Natural killer cell treated with Interleukin-12 subunit alpha and Interleukin-12 subunit beta and Interleukin-15 and Interleukin-18, amount 100 ng/mL, for 72 hours (primary cell): Measurements from ENCODE around the gene EXTL1. TPM values are rescaled to one million over a fixed set of nuclear protein-coding genes. Genes with fewer than 3 reads are reported as not detected.

Experiments
- ATAC-seq, 2 donors: fragments of 150-1000 bp; cut with Tn5 transposase in 1 of 2; sonication (Bioruptor Pico), chemical (Tn5 transposase) in 1 of 2; 2 replicates each; pipeline ENCODE4 v1.10.0; 2021
- DNase-seq: peaks from one replicate; pipeline ENCODE4 v3.0.0; 2022; ENCODE audit warnings: low spot score
- H3K27ac Mint-ChIP-seq, 2 donors: 1 replicate in 1 of 2; 2 replicates in 1 of 2; pipeline ENCODE4 v1.8.0; 2022; ENCODE audit warnings: mixed read lengths in 2 of 2, mild to moderate bottlenecking in 1 of 2, moderate library complexity in 1 of 2
- H3K27me3 Mint-ChIP-seq, 2 donors: 1 replicate in 1 of 2; 2 replicates in 1 of 2; pipeline ENCODE4 v1.8.0; 2022; ENCODE audit warnings: mixed read lengths in 2 of 2
- H3K36me3 Mint-ChIP-seq: one replicate; pipeline ENCODE4 v1.8.0; 2022; ENCODE audit warnings: mixed read lengths
- H3K4me1 Mint-ChIP-seq, 2 donors: 1 replicate in 1 of 2; 2 replicates in 1 of 2; pipeline ENCODE4 v1.8.0; 2022; ENCODE audit warnings: low read depth in 2 of 2, mixed read lengths in 2 of 2, mild to moderate bottlenecking in 1 of 2
- H3K4me3 Mint-ChIP-seq: one replicate; pipeline ENCODE4 v1.8.0; 2022; ENCODE audit warnings: mixed read lengths
- H3K9me3 Mint-ChIP-seq: 2 replicates; pipeline ENCODE4 v1.8.0; 2022; ENCODE audit warnings: mixed read lengths
- total RNA-seq, 2 donors: library from RNA; stranded (reverse); gene quantifications; one replicate each; pipeline ENCODE4 v1.2.3, GENCODE V29; 2022

Gene EXTL1
- total RNA-seq, 2 donors from 2014 or later = not detected

GRCh38 chr1:26023826-26024225, 2.3 kb downstream of the EXTL1 start:
- no peak for DNase-seq
- H3K27ac Mint-ChIP-seq = no peak overlapping the region
- H3K36me3 Mint-ChIP-seq = no peaks in the 10 kb centered on the region

GRCh38 chr1:26025060-26025459, 3.5 kb downstream of the EXTL1 start:
- H3K4me3 Mint-ChIP-seq = no peak overlapping the region
- H3K27ac Mint-ChIP-seq = no peak overlapping the region
- no peaks in the 10 kb centered on the region for H3K36me3 Mint-ChIP-seq
- peaks cover 0 to 3% of the 10 kb centered on the region in 2 donors for H3K27me3 Mint-ChIP-seq
- ATAC-seq (no peak), DNase-seq (no peak)
- H3K9me3 Mint-ChIP-seq = no peaks in the 10 kb centered on the region
- peaks cover under 1 to 2% of the 10 kb centered on the region in 2 donors for H3K4me1 Mint-ChIP-seq

More at GRCh38 chr1:26023826-26024225, 2.3 kb downstream of the EXTL1 start:
- Mint-ChIP-seq H3K4me3 (no peak overlapping the region), H3K9me3 (no peaks in the 10 kb centered on the region), H3K4me1 (peaks cover 7 to 9% of the 10 kb centered on the region in 2 donors), H3K27me3 (peaks cover 0 to 3% of the 10 kb centered on the region in 2 donors)
- no peak for ATAC-seq

DNA sequence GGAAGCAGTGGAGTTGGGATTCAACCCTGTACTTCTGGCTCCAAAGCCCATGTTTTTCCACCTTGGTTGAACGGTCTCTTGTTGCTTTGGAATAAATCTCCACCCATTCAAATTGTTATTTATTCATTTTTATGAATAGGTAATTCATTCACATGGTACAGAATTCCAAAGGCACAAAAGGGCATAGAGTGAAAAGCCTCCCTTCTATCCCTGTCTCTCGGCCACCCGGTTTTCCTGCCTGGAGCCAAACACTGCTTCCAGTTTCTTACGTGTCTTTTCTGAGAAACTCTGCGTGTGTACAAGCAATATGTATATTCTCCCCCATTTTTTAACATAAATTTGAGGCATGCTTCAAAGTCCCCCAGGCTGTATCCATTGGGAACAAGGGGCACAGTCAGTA, 3.9 kb downstream of the EXTL1 start:
- Mint-ChIP-seq H3K36me3 (no peaks in the 10 kb centered on the region), H3K9me3 (no peaks in the 10 kb centered on the region), H3K4me3 (no peak overlapping the region), H3K4me1 (no peaks in the 10 kb centered on the region), H3K27me3 (no peaks in the 10 kb centered on the region), H3K27ac (no peak overlapping the region)
- DNase-seq = no peak
- ATAC-seq = no peak

DNA sequence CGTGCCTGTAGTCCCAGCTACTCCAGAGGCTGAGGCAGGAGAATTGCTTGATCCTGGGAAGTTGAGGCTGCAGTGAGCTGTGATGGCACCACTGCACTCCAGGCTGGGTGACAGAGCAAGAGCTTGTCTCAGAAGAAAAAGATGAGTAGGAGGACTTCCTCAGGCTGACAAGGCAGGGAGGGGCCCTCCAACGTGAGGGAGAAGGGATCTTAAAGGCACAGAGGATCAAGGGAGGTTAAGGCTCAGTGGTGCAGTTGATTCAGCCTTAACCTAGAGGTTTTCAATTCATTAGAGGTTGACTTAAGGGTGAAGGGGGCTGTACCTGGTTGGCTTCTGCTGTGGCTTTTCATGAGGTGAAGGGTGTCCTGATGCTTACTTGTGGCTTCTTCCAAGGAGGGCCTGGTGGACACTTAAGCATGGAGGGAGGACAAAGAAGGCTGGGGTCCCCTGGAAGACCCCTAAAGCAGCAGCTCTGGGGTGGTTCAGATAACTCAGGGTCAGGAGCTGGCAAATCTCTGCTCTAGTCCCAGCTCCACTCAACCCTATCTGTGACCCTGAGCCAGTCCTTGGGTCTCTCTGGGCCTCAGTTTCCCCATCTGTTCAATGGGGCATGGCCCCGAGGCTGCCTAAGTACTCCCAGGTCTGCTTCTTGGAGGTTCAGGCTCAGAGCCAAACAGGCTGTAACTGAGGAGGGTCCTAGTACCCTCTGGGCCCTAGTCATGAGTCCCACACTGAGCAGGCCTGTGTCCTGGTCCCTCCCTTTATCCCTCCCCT, 6.3 kb downstream of the EXTL1 start:
- DNase-seq (no peak), ATAC-seq (no peak)
- H3K36me3 Mint-ChIP-seq = no peaks in the 10 kb centered on the region
- H3K27me3 Mint-ChIP-seq = no peaks in the 10 kb centered on the region
- no peak overlapping the region for H3K4me3 Mint-ChIP-seq
- no peaks in the 10 kb centered on the region for H3K4me1 Mint-ChIP-seq
- no peak overlapping the region for H3K27ac Mint-ChIP-seq
- H3K9me3 Mint-ChIP-seq = no peaks in the 10 kb centered on the region

DNA sequence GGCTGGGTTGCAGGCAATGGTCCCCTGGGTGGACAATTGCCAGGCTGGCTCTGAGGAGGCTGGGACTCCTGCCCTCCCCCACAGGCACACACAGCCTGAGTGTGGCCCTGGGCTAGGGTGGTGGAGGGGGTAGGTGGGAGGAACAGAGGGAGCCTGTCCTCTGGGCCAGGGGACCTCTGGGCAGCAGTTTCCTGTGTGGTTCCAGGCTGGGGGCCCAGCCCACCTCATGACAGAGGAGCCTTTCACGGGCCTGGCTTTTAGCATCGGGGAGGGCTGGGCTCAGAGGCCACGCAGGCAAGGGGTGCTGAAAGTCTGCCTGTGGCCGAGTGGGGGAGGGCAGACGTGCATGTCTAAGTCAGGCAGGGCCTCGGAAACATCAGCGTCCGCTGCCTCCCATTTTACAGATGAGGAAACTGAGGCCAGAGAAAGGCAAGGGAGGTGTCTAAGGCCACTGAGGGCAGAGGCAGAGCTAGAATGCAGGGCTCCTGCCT, 7.0 kb downstream of the EXTL1 start:
- no peaks in the 10 kb centered on the region for H3K27me3 Mint-ChIP-seq
- H3K4me1 Mint-ChIP-seq = no peaks in the 10 kb centered on the region
- DNase-seq (no peak), ATAC-seq (no peak)
- no peaks in the 10 kb centered on the region for H3K9me3 Mint-ChIP-seq
- no peak overlapping the region for H3K4me3 Mint-ChIP-seq
- H3K36me3 Mint-ChIP-seq = no peaks in the 10 kb centered on the region
- H3K27ac Mint-ChIP-seq = no peak overlapping the region

DNA sequence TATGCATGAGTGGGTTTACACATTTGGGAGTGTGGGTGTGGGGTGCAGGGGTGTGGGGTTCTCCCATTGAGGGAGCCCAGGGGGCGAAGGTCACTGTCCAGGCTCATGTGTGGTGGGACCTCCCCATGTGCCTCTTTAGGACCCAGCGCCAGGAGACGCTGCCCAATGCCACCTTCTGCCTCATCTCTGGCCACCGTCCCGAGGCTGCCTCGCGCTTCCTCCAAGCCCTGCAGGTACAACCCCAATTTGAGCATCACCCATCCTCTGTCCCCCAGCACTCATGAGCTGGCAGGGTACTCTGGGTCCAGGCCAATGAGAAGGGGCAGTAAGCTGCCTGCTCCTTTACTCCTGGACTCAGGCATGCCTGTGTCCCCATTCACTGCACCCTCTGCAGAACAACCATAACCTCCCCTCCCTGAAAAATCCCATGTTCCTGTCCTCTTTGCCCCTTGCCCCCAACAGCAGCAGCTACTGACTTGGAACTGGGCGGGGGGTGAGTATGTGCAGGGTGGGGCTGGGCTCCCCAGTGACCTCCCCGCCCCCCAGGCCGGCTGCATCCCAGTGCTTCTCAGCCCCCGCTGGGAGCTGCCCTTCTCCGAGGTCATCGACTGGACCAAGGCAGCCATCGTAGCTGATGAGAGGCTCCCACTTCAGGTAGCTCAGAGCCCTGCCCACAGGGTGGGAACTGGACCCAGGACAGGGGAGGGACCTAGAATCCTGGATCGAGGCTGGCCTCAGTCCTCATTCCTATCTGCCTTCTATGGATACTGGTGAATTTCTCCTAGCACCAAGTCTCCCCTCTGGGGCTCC, 7.7 kb downstream of the EXTL1 start:
- ATAC-seq = no peak
- Mint-ChIP-seq H3K4me3 (no peak overlapping the region), H3K36me3 (no peaks in the 10 kb centered on the region), H3K9me3 (no peaks in the 10 kb centered on the region), H3K27me3 (peaks cover 0 to 4% of the 10 kb centered on the region in 2 donors), H3K4me1 (no peaks in the 10 kb centered on the region), H3K27ac (no peak overlapping the region)
- no peak for DNase-seq

GRCh38 chr1:26029864-26030481, 8.4 kb downstream of the EXTL1 start:
- H3K4me1 Mint-ChIP-seq = peaks cover 0 to 6% of the 10 kb centered on the region in 2 donors
- no peaks in the 10 kb centered on the region for H3K9me3 Mint-ChIP-seq
- no peak overlapping the region for H3K27ac Mint-ChIP-seq
- H3K27me3 Mint-ChIP-seq = peaks cover 0 to 7% of the 10 kb centered on the region in 2 donors
- ATAC-seq = no peak
- DNase-seq = no peak
- no peaks in the 10 kb centered on the region for H3K36me3 Mint-ChIP-seq
- H3K4me3 Mint-ChIP-seq = no peak overlapping the region

DNA sequence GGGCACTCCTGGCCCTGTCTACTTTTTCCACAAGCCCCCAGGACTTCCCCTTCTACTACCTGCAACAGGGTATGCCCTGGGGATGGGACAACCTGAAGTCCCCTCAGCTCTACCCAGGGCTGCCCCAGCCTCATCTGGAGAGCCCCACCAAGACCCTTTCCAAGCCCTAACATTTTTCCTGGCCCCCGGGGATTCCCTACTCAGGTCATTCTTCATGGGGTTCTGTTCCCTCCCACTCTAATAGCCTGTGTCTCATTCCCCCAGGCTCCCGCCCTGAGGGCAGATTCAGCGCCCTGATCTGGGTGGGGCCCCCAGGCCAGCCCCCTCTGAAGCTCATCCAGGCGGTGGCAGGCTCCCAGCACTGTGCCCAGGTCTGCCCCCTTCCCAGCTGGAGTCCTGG, 9.6 kb downstream of the EXTL1 start:
- Mint-ChIP-seq H3K27me3 (peaks cover 0 to 7% of the 10 kb centered on the region in 2 donors), H3K36me3 (no peaks in the 10 kb centered on the region), H3K4me1 (peaks cover 8 to 13% of the 10 kb centered on the region in 2 donors), H3K4me3 (no peak overlapping the region), H3K9me3 (no peaks in the 10 kb centered on the region), H3K27ac (no peak overlapping the region)
- ATAC-seq (no peak), DNase-seq (no peak)

DNA sequence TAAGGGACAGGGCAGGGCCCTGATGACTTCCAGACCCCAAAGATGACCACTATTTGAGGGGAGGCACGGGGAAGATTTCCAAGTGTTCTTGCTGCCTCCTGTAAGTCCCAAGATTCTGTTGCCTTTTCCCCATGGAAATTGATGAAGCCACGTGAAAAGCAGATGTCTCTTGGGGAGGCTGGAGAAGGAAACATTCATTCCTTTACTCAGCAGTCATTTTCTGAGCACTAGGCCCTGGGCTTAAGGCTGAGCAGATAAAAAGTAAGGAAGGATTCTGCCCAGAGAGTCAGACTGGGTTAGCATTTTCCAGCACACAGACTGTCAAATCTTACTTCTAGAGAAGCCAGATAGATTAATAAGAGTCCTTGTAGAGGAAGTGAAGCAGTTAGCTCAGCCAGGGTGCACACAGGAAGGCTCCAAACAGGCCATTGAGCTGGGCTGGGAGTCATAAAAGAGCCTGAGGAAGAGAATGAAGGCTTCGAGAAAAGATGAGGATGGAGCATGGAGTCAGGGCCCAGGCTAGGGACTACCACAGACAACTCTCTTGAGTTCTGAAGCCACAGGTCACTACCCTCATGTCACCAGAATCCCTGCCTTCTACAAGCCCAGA, 10.1 kb downstream of the EXTL1 start:
- H3K4me1 Mint-ChIP-seq = peaks cover 9 to 13% of the 10 kb centered on the region in 2 donors

GRCh38 chr1:26032656-26033357, 11.2 kb downstream of the EXTL1 start:
- no peak overlapping the region for H3K27ac Mint-ChIP-seq

More for the DNA sequence above, 10.1 kb downstream of the EXTL1 start:
- Mint-ChIP-seq H3K4me3 (no peak overlapping the region), H3K9me3 (no peaks in the 10 kb centered on the region), H3K27me3 (peaks cover 0 to 7% of the 10 kb centered on the region in 2 donors), H3K36me3 (no peaks in the 10 kb centered on the region), H3K27ac (no peak overlapping the region)
- ATAC-seq (no peak), DNase-seq (no peak)

DNA sequence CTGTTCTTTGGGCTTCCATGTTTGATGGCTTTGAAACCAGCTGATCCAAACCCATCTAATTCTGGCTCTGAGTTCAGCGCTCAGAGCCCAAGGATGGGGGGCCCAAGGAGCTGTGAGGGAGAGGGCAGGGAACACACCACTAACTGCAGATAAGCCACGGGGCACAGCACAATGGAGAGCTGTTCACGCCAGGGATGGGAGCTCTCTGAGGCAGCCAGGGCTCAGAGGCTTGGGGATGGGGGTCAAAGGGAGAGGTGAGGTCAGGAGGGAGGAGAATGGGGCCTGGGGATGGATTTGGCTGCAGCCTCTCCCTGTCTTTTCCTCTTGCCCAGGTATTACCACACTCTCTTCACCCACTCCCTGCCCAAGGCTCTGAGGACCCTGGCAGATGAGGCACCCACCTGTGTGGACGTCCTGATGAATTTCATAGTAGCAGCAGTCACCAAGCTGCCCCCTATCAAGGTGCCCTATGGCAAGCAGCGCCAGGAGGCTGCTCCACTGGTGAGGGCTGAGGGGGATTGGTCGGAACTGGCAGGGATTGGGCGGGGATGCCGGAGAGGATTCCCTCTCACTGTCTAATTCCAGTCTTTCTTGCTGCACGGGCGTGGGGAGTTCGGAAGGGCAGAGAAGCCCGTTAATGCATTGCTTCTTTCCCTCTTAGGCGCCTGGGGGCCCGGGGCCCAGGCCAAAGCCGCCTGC, 13.1 kb downstream of the EXTL1 start:
- no peaks in the 10 kb centered on the region for H3K9me3 Mint-ChIP-seq
- peaks cover 9 to 13% of the 10 kb centered on the region in 2 donors for H3K4me1 Mint-ChIP-seq
- H3K36me3 Mint-ChIP-seq = no peaks in the 10 kb centered on the region
- ATAC-seq (no peak), DNase-seq (no peak)
- peaks cover 0 to 9% of the 10 kb centered on the region in 2 donors for H3K27me3 Mint-ChIP-seq
- peak overlapping the region; percentile 94 for H3K4me3 Mint-ChIP-seq
- peak overlapping the region in 1 of 2 donors; percentile 59 for H3K27ac Mint-ChIP-seq

More at GRCh38 chr1:26032656-26033357, 11.2 kb downstream of the EXTL1 start:
- no peaks in the 10 kb centered on the region for H3K9me3 Mint-ChIP-seq
- H3K4me1 Mint-ChIP-seq = peaks cover 9 to 13% of the 10 kb centered on the region in 2 donors
- no peaks in the 10 kb centered on the region for H3K36me3 Mint-ChIP-seq
- H3K4me3 Mint-ChIP-seq = no peak overlapping the region
- peaks cover 0 to 7% of the 10 kb centered on the region in 2 donors for H3K27me3 Mint-ChIP-seq
- no peak for DNase-seq
- ATAC-seq = no peak

GRCh38 chr1:26035203-26035958, 13.8 kb downstream of the EXTL1 start:
- DNase-seq = peak; percentile 93
- peaks cover 0 to 9% of the 10 kb centered on the region in 2 donors for H3K27me3 Mint-ChIP-seq
- H3K36me3 Mint-ChIP-seq = no peaks in the 10 kb centered on the region
- H3K4me3 Mint-ChIP-seq = peak overlapping the region; percentile 94
- peak overlapping the region; percentile 67 to 90 for H3K27ac Mint-ChIP-seq
- no peaks in the 10 kb centered on the region for H3K9me3 Mint-ChIP-seq
- H3K4me1 Mint-ChIP-seq = peaks cover 9 to 13% of the 10 kb centered on the region in 2 donors
- ATAC-seq = peak; percentile 95 to 97
